ACC112 (cell line): ENCODE results near the gene A1BG.

Experiments
- H2AFZ ChIP-seq: fragments of 200-600 bp; sonication (generic); one replicate; pipeline ENCODE4 v1.6.0; 2017; ENCODE audit warnings: antibody characterized with exemption, low read length; ENCODE audit not compliant: unreplicated experiment
- H3K27ac ChIP-seq: fragments of 200-600 bp; sonication (generic); 2 replicates; pipeline ENCODE4 v1.5.1; 2014; ENCODE audit warnings: low read depth, mild to moderate bottlenecking, antibody characterized with exemption, low read length, moderate library complexity
- H3K27me3 ChIP-seq: fragments of 200-600 bp; sonication (generic); 2 replicates; pipeline ENCODE4 v1.6.1; 2014; ENCODE audit warnings: mild to moderate bottlenecking, antibody characterized with exemption, low read length, moderate library complexity, mixed read lengths; ENCODE audit not compliant: insufficient read depth
- H3K36me3 ChIP-seq: fragments of 200-600 bp; sonication (generic); 2 replicates; pipeline ENCODE4 v1.6.1; 2016; ENCODE audit warnings: mild to moderate bottlenecking, antibody characterized with exemption, low read length, moderate library complexity, mixed read lengths; ENCODE audit not compliant: insufficient read depth
- H3K4me1 ChIP-seq: fragments of 200-600 bp; sonication (generic); one replicate; pipeline ENCODE4 v1.6.1; 2016; ENCODE audit warnings: low read length, mixed read lengths; ENCODE audit not compliant: insufficient read depth, unreplicated experiment, control insufficient read depth
- H3K4me3 ChIP-seq: fragments of 200-600 bp; sonication (generic); 2 replicates; pipeline ENCODE4 v1.5.1; 2014; ENCODE audit warnings: mild to moderate bottlenecking, low read depth, low read length
- H3K79me2 ChIP-seq: fragments of 200-600 bp; sonication (generic); one replicate; pipeline ENCODE4 v1.6.0; 2016; ENCODE audit warnings: low read length; ENCODE audit not compliant: control insufficient read depth, unreplicated experiment, insufficient read depth

Gene A1BG

DNA sequence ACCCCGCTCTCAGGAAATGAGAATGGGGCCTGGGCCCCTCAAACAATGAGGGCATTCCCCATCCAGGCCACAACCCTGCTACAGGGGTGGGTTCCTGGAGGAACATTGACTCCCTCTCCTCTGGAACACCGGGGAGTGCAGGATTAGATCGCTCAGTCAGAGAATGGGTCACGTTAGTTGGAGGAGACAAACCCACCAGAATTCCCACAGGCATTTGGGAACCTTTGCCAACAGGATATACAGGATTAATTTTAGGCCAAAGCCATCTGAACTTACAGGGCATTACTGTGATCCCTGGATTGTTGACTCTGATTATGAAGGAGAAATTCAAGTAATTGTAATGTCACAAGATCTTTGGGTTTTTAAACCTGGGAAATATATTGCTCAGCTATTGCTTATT is 45.6 kb downstream of the A1BG start:
- H3K4me3 ChIP-seq = no peak overlapping the region
- peaks cover 16% of the 10 kb centered on the region for H3K79me2 ChIP-seq
- H3K27ac ChIP-seq = no peak overlapping the region
- no peak overlapping the region for H2AFZ ChIP-seq
- H3K36me3 ChIP-seq = peaks cover 39% of the 10 kb centered on the region
- no peaks in the 10 kb centered on the region for H3K27me3 ChIP-seq
- peaks cover 4% of the 10 kb centered on the region for H3K4me1 ChIP-seq

DNA sequence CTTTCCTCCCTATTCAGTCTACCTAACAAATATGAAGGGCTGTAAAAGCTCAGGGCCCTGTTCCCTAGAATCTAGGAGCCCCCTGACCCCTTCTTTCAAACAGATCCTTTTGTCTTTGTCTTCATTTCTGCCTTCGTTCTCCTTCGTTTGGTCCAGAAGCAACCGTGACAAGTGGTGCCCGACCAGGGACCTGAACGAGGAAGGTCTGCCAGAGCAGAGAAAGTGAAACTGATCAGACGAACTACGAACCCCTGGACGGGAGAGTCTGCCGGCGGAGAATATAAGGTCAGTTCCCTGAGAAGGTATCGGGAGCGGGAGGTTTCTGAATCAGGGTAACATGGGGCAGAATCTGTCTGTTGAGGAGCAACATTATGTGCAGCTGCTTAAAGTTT is 47.4 kb downstream of the A1BG start:
- Histone ChIP-seq H3K27ac (peak overlapping the region; percentile 77), H3K36me3 (peaks cover 24% of the 10 kb centered on the region; the same call in 1 of the 2 replicates), H3K4me1 (peaks cover 4% of the 10 kb centered on the region), H2AFZ (no peak overlapping the region), H3K27me3 (no peaks in the 10 kb centered on the region), H3K4me3 (peak overlapping the region; percentile 99), H3K79me2 (peaks cover 16% of the 10 kb centered on the region)

DNA sequence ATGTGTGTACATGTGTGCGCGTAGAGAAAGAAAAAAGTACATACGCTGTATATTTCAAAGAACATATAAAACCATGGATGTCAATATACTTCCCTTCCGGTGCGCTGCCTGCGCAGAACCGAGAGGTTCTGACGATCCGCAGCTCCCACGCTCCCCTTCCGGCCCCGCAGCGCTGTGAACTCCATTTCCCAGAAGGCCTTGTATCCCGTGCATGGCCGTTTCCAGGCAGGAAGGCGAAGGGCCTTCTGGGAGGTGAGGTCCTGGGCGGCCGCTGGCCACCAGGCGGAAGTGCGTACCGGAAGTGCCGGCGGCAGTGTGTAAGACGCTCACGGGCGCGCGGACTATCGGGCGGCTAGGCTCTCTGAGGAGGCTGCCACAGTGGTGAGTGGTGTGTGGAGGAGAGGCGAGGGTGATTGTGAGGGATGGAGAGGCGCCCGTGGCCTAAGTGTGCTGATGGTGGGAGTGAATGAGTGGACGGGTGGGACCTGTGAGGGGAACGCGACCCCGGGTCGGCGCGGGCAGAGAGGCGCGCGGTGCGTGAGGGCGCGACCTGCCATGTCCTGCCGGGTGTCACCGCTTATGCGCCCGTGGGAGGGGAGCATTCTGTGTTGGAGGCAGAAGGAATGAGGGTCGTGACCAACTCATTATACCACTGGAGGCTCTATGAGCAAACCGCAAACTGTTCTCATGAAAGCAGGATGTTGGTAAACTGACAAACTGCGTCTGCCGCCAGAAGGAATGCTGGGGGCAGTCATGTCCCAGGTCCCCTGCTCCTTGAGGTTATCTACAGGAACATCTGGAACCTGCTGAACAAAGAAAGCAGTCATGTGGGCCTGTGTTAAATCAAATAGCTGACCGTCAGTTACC is 48.0 kb downstream of the A1BG start, which contains the start of gene ERVK3-1:
ERVK3-1 (plus strand) TSS at position 313 of the 867 bp plus-strand sequence. CDS start 6,792 bp downstream, outside the sequence.
- H3K36me3 ChIP-seq = peaks cover 24% of the 10 kb centered on the region; the same call in 1 of the 2 replicates
- H2AFZ ChIP-seq = peak within 1 kb of the TSS; percentile 81
- H3K79me2 ChIP-seq = peaks cover 16% of the 10 kb centered on the region

GRCh38 chr19:58304748-58305064 is 48.6 kb downstream of the A1BG start:
- peaks cover 16% of the 10 kb centered on the region for H3K79me2 ChIP-seq
- H2AFZ ChIP-seq = peak overlapping the region; percentile 81
- H3K36me3 ChIP-seq = peaks cover 22% of the 10 kb centered on the region; the same call in 1 of the 2 replicates
- peaks cover 4% of the 10 kb centered on the region for H3K4me1 ChIP-seq
- H3K27me3 ChIP-seq = no peaks in the 10 kb centered on the region
- peak overlapping the region; percentile 99 for H3K4me3 ChIP-seq
- H3K27ac ChIP-seq = peak overlapping the region; percentile 63

More for the DNA sequence above, 48.0 kb downstream of the A1BG start, which contains the start of gene ERVK3-1:
- Histone ChIP-seq H3K4me3 (peak within 1 kb of the TSS; percentile 99), H3K4me1 (peaks cover 4% of the 10 kb centered on the region), H3K27me3 (no peaks in the 10 kb centered on the region), H3K27ac (peak within 1 kb of the TSS; percentile 77)

DNA sequence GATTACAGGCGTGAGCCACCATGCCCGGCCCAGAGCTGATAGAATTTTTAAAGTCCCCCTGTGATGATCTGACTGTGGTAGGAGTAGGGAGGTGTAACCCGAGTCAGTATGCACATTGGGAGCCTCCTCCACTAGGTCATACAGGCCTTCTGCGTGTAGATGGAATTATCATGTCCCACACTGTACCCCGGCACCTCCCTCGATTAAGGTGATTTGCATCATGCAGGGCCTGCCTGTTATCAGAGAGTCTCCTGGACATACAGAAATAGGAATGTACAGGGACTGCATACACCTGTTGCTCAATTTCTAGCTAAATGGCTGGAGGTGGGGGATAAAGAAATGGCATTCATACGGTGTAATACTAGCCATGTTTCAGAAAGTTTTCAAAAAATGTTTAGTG is 49.0 kb downstream of the A1BG start:
- H3K36me3 ChIP-seq = peaks cover 18% of the 10 kb centered on the region; the same call in 1 of the 2 replicates
- H3K27me3 ChIP-seq = no peaks in the 10 kb centered on the region
- peaks cover 16% of the 10 kb centered on the region for H3K79me2 ChIP-seq
- peaks cover 4% of the 10 kb centered on the region for H3K4me1 ChIP-seq
- H3K27ac ChIP-seq = peak overlapping the region; percentile 63
- no peak overlapping the region for H3K4me3 ChIP-seq
- no peak overlapping the region for H2AFZ ChIP-seq

GRCh38 chr19:58300620-58301019 is 52.7 kb downstream of the A1BG start:
- Histone ChIP-seq H3K4me3 (no peak overlapping the region), H3K36me3 (peaks cover 8% of the 10 kb centered on the region)

DNA sequence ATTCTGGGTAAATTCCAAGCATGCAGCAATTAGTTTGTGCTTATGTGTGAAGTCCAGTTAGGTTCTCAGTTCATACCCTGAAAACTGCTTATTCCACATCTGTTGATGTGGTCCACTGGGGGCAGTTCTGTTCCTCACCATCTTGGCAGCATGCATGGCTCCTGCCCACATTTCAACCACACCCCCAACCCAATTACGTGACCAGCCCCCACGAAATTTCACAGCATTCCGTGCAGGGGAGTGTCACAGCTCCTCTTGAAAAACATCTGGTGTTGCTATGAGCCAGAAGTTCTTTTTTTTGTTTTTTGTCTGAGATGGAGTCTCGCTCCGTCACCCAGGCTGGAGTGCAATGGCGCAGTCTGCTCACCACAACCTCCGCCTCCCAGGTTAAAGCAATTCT is 57.2 kb downstream of the A1BG start:
- Histone ChIP-seq H3K36me3 (peaks cover 51% of the 10 kb centered on the region), H3K79me2 (no peaks in the 10 kb centered on the region), H3K4me1 (no peaks in the 10 kb centered on the region), H3K4me3 (no peak overlapping the region), H2AFZ (no peak overlapping the region), H3K27me3 (no peaks in the 10 kb centered on the region), H3K27ac (no peak overlapping the region)

More at GRCh38 chr19:58300620-58301019, 52.7 kb downstream of the A1BG start:
- H3K79me2 ChIP-seq = peaks cover 4% of the 10 kb centered on the region
- no peaks in the 10 kb centered on the region for H3K27me3 ChIP-seq
- H3K4me1 ChIP-seq = no peaks in the 10 kb centered on the region
- H2AFZ ChIP-seq = no peak overlapping the region
- H3K27ac ChIP-seq = no peak overlapping the region
